ENCODE measurements around the gene CTRB1.

DNA sequence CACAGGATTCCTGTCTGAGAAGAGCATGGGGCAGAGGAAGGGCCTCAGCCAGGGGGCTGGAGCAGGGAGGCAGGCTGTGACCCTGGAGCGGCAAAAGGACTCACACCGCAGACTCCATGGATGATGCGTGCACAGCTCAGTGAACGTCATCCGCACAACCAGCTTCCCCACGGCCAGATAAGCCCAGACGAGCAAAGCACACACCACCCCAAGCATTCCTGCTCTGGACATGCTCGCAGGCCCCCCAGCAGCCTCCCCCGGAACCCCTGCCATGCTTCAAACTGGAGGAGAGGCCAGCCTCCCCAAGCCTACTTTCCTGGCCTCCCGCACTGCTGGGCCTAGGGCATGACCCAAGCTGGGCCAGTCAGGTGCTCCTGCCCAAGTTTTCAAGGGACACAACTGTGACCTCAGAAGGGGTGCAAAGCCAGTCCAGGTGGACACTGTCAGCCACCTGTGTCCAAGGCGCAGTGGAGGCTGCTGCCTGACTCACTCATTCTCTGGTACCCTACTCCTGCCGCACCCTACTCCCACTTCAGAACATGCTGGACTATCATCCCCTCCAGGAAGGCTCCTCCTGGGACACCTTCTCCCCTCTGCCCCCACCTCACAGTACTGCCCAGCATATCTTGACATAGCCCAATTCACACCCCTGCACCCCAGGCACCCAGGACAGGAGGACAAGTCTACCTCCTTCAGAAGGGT, 27.9 kb downstream of the CTRB1 start:
- TF ChIP-seq CTCF (IDR thresholded peaks at IDR 0.05) (no peak), POLR2AphosphoS5 (IDR thresholded peaks at IDR 0.05) (no peak)
